ENCODE measurements around the gene GULP1.

- TF ChIP-seq POLR2A (IDR thresholded peaks at IDR 0.05; ENCODE audit: low read length): no peak
- no peak for TF ChIP-seq GATA1 (IDR thresholded peaks at IDR 0.05; ENCODE audit: low read depth, low read length)
Measured at GRCh38 chr2:188596054-188596453, 304.4 kb downstream of the GULP1 start.

Measured in erythroblast (primary cell).